ENCODE measurements around the gene AKAP8L. TPM values are rescaled to one million over a fixed set of nuclear protein-coding genes. Genes with fewer than 3 reads are reported as not detected.

AKAP8L gene
- total and polyA plus RNA-seq, 4 experiments from 2014 or later: 31.4 to 182 (median 119) TPM

DNA sequence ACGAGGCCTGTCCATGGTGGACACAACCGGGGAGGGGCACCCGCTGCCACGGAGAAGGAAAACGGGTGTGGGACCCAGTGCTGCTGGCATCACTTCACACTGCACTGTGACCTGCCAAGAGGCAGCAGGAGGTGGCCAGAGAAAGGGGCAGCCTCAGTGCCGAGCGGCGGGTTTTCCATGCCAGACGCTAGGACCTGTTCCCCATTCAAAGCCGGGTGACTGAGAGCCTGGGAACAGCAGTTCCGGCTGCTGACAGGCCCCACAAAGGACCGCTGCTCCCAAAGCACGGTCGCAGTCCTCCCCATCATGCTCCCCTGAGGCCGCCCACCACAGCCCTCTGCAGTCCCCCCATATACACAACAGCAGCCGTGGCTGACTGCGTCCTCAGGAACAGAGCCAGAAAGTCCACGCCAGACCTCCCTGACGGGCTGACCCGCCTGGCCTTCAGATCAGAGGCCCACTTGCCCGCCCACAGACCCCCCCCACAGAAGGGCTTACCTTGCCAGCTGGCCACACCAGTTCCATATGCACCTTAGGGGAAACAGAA lies 44.6 kb downstream of the AKAP8L start:
- Histone ChIP-seq H3K4me3 (ENCODE audit: low read length in 2 of 2) (no peak overlapping the region), H3K4me1 (ENCODE audit: insufficient read depth, low read length) (peaks cover 32% of the 10 kb centered on the region), H3K27ac (ENCODE audit: low read depth, low read length) (no peak overlapping the region), H3K9me3 (ENCODE audit: control insufficient read depth in 1 of 2, low read length in 2 of 2) (no peaks in the 10 kb centered on the region), H3K27me3 (ENCODE audit: insufficient read depth, low read length) (no peaks in the 10 kb centered on the region), H3K36me3 (ENCODE audit: insufficient read depth, low read length) (peaks cover 42% of the 10 kb centered on the region)
- peaks cover 13 to 52% of the 10 kb centered on the region in 2 donors for H3K36me3 Mint-ChIP-seq
- no peak overlapping the region for H3K27ac Mint-ChIP-seq
- ChIA-PET POLR2A (ENCODE audit: partially characterized antibody) (no interaction called here), CTCF (ENCODE audit: partially characterized antibody) (no interaction called here)
- no peaks in the 10 kb centered on the region for H3K9me3 Mint-ChIP-seq
- H3K4me3 Mint-ChIP-seq: no peak overlapping the region
- H3K4me1 Mint-ChIP-seq: peaks cover 17 to 44% (median 27%) of the 10 kb centered on the region in 4 donors
- intact Hi-C loops (cut with micrococcal nuclease): no loop called here
- H3K27me3 Mint-ChIP-seq: no peaks in the 10 kb centered on the region
- no peak for DNase-seq

DNA sequence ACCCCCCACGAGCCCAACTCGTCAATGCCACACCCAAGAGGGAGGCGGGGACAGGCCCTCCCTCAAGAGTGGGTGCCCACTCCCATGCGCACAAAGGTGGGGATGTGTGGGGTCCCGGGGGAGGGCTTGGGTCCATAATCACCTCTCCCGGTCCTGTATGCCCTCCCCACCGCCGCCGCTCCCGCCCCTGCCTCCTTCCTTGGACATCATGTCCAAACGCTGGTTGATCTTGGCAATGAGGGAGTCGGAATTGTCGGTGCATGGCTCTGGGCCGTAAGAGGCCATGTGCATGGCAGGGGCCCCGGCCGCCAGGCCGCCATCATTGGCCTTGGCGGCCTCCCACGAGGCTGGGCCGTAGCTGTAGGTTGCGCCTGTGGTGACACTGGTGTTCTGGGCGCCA lies 45.1 kb downstream of the AKAP8L start:
- peaks cover 17 to 44% (median 27%) of the 10 kb centered on the region in 4 donors for H3K4me1 Mint-ChIP-seq
- Histone ChIP-seq H3K36me3 (ENCODE audit: insufficient read depth, low read length) (peaks cover 47% of the 10 kb centered on the region), H3K9me3 (ENCODE audit: control insufficient read depth in 1 of 2, low read length in 2 of 2) (no peaks in the 10 kb centered on the region), H3K27ac (ENCODE audit: low read depth, low read length) (no peak overlapping the region), H3K27me3 (ENCODE audit: insufficient read depth, low read length) (no peaks in the 10 kb centered on the region), H3K4me1 (ENCODE audit: insufficient read depth, low read length) (peaks cover 32% of the 10 kb centered on the region), H3K4me3 (ENCODE audit: low read length in 2 of 2) (no peak overlapping the region)
- H3K4me3 Mint-ChIP-seq: peak overlapping the region in 1 of 8 donors; percentile 16
- no peaks in the 10 kb centered on the region for H3K9me3 Mint-ChIP-seq
- intact Hi-C loops (cut with micrococcal nuclease): no loop called here
- ChIA-PET CTCF (ENCODE audit: partially characterized antibody) (no interaction called here), POLR2A (ENCODE audit: partially characterized antibody) (no interaction called here)
- no peaks in the 10 kb centered on the region for H3K27me3 Mint-ChIP-seq
- no peak for DNase-seq
- peak overlapping the region in 2 of 7 donors; percentile 29 to 77 for H3K27ac Mint-ChIP-seq
- H3K36me3 Mint-ChIP-seq: peaks cover 13 to 55% of the 10 kb centered on the region in 2 donors

DNA sequence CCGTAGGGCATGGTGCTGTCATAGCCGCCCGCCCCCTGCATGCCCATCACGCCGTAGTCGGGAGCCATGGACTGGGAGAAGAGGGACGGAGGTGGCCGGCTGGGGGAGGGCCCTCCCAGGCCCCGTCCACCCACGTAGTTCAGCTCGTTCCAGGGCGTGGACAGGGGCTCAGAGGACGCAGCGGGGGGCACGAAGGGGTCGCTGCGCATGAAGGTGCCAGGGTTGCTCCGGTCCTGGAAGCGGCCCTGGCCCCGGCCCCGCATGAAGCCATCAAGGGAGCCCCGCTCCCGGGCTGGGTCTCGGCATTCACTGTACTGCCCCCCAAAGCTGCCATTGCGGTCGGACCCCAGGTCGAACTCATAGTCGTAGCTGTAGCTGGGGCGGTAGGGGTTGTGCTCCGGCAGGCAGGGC lies 45.9 kb downstream of the AKAP8L start:
- H3K27me3 Mint-ChIP-seq: no peaks in the 10 kb centered on the region
- POLR2A ChIA-PET (ENCODE audit: partially characterized antibody): no interaction called here
- H3K4me3 Mint-ChIP-seq: no peak overlapping the region
- Histone ChIP-seq H3K27me3 (ENCODE audit: insufficient read depth, low read length) (no peaks in the 10 kb centered on the region), H3K4me1 (ENCODE audit: insufficient read depth, low read length) (peaks cover 30% of the 10 kb centered on the region), H3K27ac (ENCODE audit: low read depth, low read length) (no peak overlapping the region), H3K9me3 (ENCODE audit: control insufficient read depth in 1 of 2, low read length in 2 of 2) (no peaks in the 10 kb centered on the region), H3K4me3 (ENCODE audit: low read length in 2 of 2) (no peak overlapping the region), H3K36me3 (ENCODE audit: insufficient read depth, low read length) (peaks cover 55% of the 10 kb centered on the region)
- intact Hi-C loops (cut with micrococcal nuclease): no loop called here
- H3K4me1 Mint-ChIP-seq: peaks cover 14 to 38% (median 21%) of the 10 kb centered on the region in 4 donors
- no peak for DNase-seq
- peak overlapping the region in 2 of 7 donors; percentile 22 to 75 for H3K27ac Mint-ChIP-seq
- peaks cover 17 to 53% of the 10 kb centered on the region in 2 donors for H3K36me3 Mint-ChIP-seq
- H3K9me3 Mint-ChIP-seq: peaks cover 0 to 1% (median 0%) of the 10 kb centered on the region in 8 donors
- CTCF ChIA-PET (ENCODE audit: partially characterized antibody): interaction anchor here (0.9 kb wide), 1 partner anchor 14 kb away, joined by 3 read pairs; no protein-coding TSS in a partner anchor

DNA sequence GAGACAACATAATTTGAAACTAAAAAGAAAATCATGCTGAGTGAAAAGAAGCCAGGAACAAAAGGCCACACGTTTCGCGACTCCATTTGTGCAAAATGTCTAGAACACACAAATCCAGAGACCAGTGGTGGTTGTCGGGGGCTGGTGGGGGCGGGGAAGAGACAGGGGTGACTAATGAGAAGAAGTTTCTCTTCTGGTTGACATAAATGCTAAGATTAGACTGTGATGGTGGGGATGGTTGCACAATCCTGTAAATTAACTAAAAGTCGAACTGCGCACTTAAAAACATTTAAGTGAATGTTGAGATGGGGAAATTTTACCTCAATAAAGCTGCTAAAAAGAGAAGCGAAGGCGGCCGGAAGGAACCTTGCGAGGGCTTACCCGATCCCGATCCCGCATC lies 46.3 kb downstream of the AKAP8L start:
- H3K4me1 Mint-ChIP-seq: peaks cover 13 to 34% (median 17%) of the 10 kb centered on the region in 4 donors

DNA sequence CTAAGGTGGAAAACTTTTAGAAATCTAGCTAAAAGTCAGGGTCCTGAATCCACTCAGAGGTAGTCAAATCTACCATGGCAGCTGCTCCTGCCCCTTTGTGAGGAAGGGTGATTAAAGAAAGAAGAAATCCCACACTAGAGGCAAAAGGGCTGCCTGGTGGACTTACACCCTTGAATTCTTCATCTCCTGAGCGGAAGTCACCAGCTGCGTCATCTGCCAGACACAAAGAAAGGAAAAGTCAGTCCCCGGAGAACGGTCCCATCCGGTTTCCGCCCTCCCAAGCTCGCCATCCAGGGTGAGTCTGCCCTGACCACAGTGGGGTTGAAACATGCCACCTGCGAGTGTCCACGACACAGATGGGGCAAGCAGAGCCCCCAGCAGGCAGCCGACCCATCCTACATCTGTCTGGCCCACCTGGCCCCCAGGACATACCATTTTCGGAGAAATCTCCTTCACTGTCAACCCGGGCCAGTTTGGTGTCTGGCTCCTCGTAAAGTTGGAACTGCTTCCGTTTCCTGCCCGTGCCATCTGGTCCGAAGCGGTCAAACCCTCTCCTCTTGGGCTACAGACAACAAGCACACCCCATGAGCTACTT lies 46.9 kb downstream of the AKAP8L start:
- DNase-seq: no peak
- Mint-ChIP-seq H3K36me3 (peaks cover 20 to 60% of the 10 kb centered on the region in 2 donors), H3K4me3 (no peak overlapping the region), H3K27me3 (no peaks in the 10 kb centered on the region), H3K27ac (no peak overlapping the region), H3K4me1 (peaks cover 9 to 28% (median 13%) of the 10 kb centered on the region in 4 donors), H3K9me3 (peaks cover 0 to 1% (median 0%) of the 10 kb centered on the region in 8 donors)
- no peaks in the 10 kb centered on the region for H3K27me3 ChIP-seq (ENCODE audit: insufficient read depth, low read length)
- no peak overlapping the region for H3K27ac ChIP-seq (ENCODE audit: low read depth, low read length)
- CTCF ChIA-PET (ENCODE audit: partially characterized antibody): interaction anchor here (1.3 kb wide), 1 partner anchor 36 kb away, joined by 4 read pairs; no protein-coding TSS in a partner anchor
- peaks cover 62% of the 10 kb centered on the region for H3K36me3 ChIP-seq (ENCODE audit: insufficient read depth, low read length)
- peaks cover 20% of the 10 kb centered on the region for H3K4me1 ChIP-seq (ENCODE audit: insufficient read depth, low read length)
- H3K4me3 ChIP-seq (ENCODE audit: low read length in 2 of 2): no peak overlapping the region
- intact Hi-C loops (cut with micrococcal nuclease): no loop called here
- POLR2A ChIA-PET (ENCODE audit: partially characterized antibody): interaction anchor here (2.0 kb wide), 1 partner anchor 8 kb away, joined by 8 read pairs; the partner anchor contains the start of gene AKAP8
- no peaks in the 10 kb centered on the region for H3K9me3 ChIP-seq (ENCODE audit: control insufficient read depth in 1 of 2, low read length in 2 of 2)

More for the DNA sequence above, 46.3 kb downstream of the AKAP8L start:
- H3K4me3 ChIP-seq (ENCODE audit: low read length in 2 of 2): no peak overlapping the region
- H3K27me3 Mint-ChIP-seq: no peaks in the 10 kb centered on the region
- no peak overlapping the region for H3K4me3 Mint-ChIP-seq
- peaks cover 20 to 54% of the 10 kb centered on the region in 2 donors for H3K36me3 Mint-ChIP-seq
- intact Hi-C loops (cut with micrococcal nuclease): no loop called here
- no peak for DNase-seq
- H3K9me3 ChIP-seq (ENCODE audit: control insufficient read depth in 1 of 2, low read length in 2 of 2): no peaks in the 10 kb centered on the region
- CTCF ChIA-PET (ENCODE audit: partially characterized antibody): interaction anchor here (0.9 kb wide), 1 partner anchor 14 kb away, joined by 3 read pairs; no protein-coding TSS in a partner anchor
- H3K27ac ChIP-seq (ENCODE audit: low read depth, low read length): no peak overlapping the region
- peaks cover 59% of the 10 kb centered on the region for H3K36me3 ChIP-seq (ENCODE audit: insufficient read depth, low read length)
- H3K27ac Mint-ChIP-seq: peak overlapping the region in 1 of 7 donors; percentile 75
- peaks cover 26% of the 10 kb centered on the region for H3K4me1 ChIP-seq (ENCODE audit: insufficient read depth, low read length)
- no peaks in the 10 kb centered on the region for H3K27me3 ChIP-seq (ENCODE audit: insufficient read depth, low read length)
- peaks cover 0 to 1% (median 0%) of the 10 kb centered on the region in 8 donors for H3K9me3 Mint-ChIP-seq
- POLR2A ChIA-PET (ENCODE audit: partially characterized antibody): no interaction called here

DNA sequence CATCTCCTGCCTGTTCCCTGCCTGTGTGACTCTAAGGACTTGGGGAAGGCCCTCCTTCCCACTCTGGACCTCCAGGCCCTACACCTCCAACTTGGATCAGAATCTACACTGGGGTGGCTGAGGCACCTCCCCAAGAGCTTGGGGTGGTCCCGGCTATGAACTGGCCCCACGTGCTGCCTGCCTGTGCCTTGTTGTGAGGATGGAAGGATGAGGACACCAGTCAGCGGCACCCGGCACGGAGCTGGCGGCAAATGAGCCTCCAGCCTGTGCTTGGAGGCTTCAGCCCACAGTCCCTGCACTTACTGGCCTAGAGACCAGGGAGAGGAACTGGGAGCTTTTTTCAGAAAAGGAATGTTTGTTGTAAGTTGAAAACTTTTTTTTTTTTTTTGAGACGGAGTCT lies 47.7 kb downstream of the AKAP8L start:
- CTCF ChIA-PET (ENCODE audit: partially characterized antibody): interaction anchor here (1.3 kb wide), 1 partner anchor 35 kb away, joined by 4 read pairs; no protein-coding TSS in a partner anchor
- H3K27me3 ChIP-seq (ENCODE audit: insufficient read depth, low read length): no peaks in the 10 kb centered on the region
- H3K36me3 ChIP-seq (ENCODE audit: insufficient read depth, low read length): peaks cover 62% of the 10 kb centered on the region
- no peak overlapping the region for H3K4me3 ChIP-seq (ENCODE audit: low read length in 2 of 2)
- Mint-ChIP-seq H3K9me3 (peaks cover 0 to 1% (median 0%) of the 10 kb centered on the region in 8 donors), H3K27ac (no peak overlapping the region), H3K4me3 (no peak overlapping the region), H3K27me3 (no peaks in the 10 kb centered on the region), H3K4me1 (peaks cover 5 to 22% (median 8%) of the 10 kb centered on the region in 4 donors), H3K36me3 (peaks cover 20 to 60% of the 10 kb centered on the region in 2 donors)
- intact Hi-C loops (cut with micrococcal nuclease): no loop called here
- H3K9me3 ChIP-seq (ENCODE audit: control insufficient read depth in 1 of 2, low read length in 2 of 2): no peaks in the 10 kb centered on the region
- DNase-seq: no peak
- no peak overlapping the region for H3K27ac ChIP-seq (ENCODE audit: low read depth, low read length)
- H3K4me1 ChIP-seq (ENCODE audit: insufficient read depth, low read length): peaks cover 13% of the 10 kb centered on the region
- POLR2A ChIA-PET (ENCODE audit: partially characterized antibody): interaction anchor here (0.7 to 2.0 kb wide), 2 partner anchors 8 to 48 kb away, joined by 3 to 8 read pairs; partner anchors contain the start of gene AKAP8

DNA sequence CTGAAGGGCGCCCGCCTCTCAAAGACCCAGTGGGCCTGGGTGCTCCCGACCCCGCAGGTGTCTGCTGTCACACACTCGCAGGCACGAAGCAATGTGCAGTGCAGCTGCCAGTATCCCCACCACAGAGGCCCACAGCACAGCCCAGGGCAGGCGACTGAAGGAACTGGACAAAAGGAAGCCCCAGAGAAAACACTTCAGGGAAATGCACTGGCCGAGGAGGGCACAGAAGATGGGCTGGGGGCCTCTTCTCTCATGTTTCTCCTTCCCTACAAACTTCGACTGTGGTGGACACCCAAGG lies 49.2 kb downstream of the AKAP8L start:
- CTCF ChIA-PET (ENCODE audit: partially characterized antibody): no interaction called here
- H3K4me3 Mint-ChIP-seq: no peak overlapping the region

More for the DNA sequence above, 49.2 kb downstream of the AKAP8L start:
- no peaks in the 10 kb centered on the region for H3K27me3 ChIP-seq (ENCODE audit: insufficient read depth, low read length)
- H3K9me3 ChIP-seq (ENCODE audit: control insufficient read depth in 1 of 2, low read length in 2 of 2): no peaks in the 10 kb centered on the region
- no peak overlapping the region for H3K27ac ChIP-seq (ENCODE audit: low read depth, low read length)
- Mint-ChIP-seq H3K27me3 (no peaks in the 10 kb centered on the region), H3K4me1 (peaks cover 2 to 13% (median 6%) of the 10 kb centered on the region in 4 donors), H3K27ac (no peak overlapping the region), H3K36me3 (peaks cover 20 to 65% of the 10 kb centered on the region in 2 donors), H3K9me3 (peaks cover 0 to 4% (median 0%) of the 10 kb centered on the region in 8 donors)
- H3K36me3 ChIP-seq (ENCODE audit: insufficient read depth, low read length): peaks cover 75% of the 10 kb centered on the region
- POLR2A ChIA-PET (ENCODE audit: partially characterized antibody): no interaction called here
- no peak overlapping the region for H3K4me3 ChIP-seq (ENCODE audit: low read length in 2 of 2)
- intact Hi-C loops (cut with micrococcal nuclease): no loop called here
- H3K4me1 ChIP-seq (ENCODE audit: insufficient read depth, low read length): no peaks in the 10 kb centered on the region
- no peak for DNase-seq

Data from CD4-positive, alpha-beta memory T cell (primary cell).